Midbrain (tissue), 1 donor: ENCODE results near the gene TDRD7.

Experiments used
- DNase-seq: peaks from one replicate; lab custom pipeline; 2025; lab: John Stamatoyannopoulos, UW

TDRD7 gene

DNA sequence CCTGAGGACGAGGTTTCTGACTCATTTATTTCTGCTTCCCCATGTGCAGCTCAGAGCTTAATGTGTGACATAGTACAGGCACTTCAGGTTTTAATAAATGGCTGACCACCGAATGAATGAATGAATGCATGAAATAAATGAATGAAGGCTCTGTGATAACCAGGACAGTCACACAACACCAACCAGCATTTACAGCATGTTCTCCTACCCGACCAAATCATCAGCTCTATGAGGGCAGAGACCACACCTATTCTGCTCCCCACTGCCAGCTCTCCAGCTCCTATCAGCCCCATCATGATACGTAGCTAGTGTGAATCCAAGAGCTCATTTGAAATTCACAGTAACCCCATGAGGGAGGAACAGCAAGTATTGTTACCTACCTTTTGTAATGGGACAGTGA is 94.4 kb downstream of the TDRD7 start:
- DNase-seq, result no peak

DNA sequence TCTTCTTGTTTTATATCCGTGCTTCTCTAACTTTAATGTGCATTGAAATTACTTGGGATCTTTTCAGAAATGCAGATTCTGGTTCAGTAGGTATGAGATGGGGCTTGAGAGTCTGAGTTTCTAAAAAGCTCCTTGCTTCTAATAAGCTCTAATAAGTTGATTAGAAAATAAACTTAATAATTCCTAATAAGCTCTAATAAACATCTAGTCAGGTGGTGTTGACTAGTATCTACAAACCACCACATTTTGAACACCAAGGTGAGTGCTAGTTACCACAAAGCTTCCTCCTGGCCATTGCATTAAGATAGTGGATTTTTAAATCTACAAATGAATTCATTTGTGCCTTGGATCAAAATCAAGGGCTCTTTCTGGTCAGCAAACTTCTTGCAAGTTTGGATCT is 94.9 kb downstream of the TDRD7 start:
- no peak for DNase-seq

DNA sequence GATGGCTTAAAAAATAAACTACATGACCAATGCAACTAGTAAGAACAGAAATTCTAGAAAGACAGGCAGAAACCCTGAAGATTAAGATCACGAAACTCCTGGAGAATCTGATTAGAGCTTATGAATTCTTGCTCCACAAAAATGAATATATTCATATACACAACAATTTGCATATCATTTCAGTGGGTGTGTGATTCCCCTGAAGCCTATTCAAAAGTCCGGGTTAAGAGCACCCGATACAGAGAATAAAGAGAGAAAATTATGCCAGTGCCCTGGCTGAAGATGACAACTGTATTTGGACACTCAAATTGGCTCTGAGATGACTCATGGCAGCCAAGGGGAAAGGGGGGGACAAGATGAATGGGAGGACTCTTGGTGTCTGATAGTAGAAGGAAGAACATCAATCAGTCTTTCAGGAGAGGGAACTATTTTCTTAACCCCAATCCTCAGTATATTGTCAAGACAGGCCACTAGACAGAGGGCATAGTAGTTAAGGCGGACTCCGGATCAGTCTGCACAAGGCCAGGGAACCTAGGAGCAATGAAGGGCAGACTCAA is 95.6 kb downstream of the TDRD7 start:
- no peak for DNase-seq

DNA sequence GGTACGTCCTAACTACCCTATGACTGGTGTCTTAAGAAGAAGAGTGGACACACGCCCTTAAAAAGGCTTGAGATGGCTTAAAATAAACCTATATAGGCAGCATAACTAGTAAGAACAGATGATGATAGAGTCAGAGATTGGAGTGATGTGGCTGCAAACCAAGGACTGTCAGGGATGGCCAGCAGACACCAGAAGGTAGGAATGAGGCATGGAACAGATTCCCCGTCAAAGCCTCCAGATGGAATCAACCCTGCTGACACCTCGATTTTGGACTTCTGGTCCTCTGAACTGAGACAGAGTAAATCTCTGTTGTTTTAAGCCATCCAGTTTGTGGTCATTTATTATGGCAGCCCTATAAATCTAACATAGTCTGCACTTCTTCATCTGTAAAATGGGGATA is 97.0 kb downstream of the TDRD7 start:
- no peak for DNase-seq

DNA sequence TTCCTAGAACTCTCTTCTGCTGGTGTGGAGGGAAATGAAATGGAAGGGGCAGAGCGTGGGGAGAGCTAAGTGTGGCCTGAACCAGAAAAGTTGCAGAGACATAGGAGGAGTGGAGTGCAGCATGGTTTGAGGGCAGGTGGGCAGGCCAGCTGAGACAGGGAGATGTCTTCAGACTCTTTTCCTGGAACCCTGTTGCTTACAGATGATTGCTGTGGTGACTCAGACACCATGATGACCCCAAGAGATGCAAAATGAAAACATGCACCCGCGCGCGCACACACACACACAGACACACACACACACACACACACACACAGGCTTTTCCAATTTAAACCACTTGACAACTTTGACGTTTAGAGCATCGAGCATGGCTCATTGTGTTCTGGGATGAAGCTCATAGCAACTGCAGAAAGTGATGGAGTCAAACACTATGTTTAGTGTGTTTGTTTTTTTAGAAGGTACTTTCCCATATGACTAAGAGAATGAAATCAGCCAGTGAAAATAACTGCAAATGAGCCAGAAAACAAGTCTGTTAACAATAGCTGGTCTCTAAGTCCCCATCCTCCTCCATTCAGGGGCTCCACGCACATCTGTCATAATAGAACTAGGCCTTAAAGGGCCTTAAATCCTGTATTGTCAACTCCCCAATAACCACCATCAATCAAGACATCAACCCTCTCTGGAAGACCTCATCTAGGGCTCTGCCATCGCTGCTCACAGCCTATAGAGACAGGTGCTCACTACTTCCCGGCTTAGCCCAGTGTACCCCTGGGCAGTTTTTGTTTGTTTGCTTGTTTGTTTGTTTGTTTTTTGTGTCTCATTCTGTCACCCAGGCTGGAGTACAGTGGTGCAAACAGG is 99.1 kb downstream of the TDRD7 start:
- no peak for DNase-seq

DNA sequence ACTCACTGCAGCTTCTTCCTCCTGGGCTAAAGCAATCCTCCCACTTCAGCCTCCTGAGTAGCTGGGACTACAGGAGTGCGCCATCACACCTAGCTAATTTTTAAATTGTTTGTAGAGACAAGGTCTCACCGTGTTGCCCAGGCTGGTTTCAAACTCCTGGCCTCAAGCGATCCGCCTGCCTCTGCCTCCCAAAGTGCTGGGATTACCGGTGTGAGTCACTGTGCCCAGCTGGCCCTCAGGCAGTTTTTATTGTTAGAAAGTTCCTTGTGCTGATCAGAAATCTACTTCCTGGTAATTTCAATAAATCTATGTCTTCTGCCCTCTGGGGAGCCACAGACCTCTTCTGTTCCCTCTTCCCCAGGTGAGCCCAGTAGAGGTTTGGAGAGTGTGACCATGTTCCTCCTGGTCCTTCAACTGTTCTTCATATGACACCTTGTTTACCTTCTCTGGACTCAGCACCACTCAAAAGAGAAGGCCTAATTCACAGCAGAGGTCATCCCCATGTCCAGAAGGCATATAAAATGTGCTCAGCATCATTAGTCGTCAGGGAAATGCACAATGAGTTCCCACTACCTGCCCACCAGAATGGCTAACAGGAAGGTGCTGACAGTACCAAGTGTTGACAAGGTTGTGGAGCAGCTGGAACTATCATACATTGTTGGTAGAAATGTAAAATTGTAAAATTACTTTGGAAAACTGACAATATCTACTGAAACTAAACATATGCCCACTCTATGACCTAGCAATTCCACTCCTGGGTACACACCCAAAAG is 99.9 kb downstream of the TDRD7 start:
- no peak for DNase-seq

DNA sequence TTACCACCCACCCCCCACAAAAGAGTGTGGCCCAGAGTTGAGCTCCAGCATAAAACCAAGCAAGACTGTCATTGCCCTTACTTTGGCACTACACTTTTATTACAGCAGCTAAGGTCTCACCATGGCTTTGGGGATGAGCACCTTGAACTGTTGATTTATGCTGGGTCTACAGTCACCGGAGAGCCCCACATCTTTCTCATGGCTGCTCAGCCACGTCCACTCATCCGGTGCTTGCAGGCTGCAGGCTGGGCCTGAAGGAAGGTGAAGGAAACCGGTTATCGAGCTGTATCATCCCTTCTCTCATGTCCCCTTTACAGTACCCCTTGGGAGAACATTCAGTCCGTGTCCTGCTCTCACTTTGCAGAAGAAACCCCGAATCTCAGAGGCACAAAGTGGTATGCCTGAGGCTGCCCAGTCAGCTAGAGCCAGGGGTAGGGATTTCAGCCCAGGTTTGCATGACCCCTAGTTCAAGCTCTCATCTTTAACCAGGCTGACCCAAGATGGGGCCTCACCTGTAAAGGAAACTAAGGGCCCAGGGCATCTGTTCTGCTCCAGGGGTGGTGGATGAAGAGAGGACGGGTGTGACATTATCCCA is 101.2 kb downstream of the TDRD7 start:
- DNase-seq, result no peak

DNA sequence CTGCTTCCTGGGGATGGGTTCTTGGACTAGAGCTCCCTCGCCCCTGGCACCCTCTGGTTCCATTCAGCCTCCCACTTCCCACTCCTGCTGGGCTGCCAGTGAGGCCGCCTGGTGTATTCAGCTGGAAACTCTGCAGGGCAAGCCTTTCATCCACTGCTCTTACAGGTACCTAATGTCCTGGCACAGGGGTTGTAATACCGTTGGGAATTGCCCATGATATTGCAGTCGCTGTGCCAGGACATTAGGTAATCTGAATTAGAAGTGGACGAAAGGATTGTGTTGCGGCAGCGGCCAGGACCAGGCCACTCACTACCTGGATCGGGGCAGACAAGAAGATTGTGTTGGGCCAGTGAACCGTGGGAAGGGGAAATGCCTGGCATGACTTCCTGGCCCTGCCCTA is 102.6 kb downstream of the TDRD7 start:
- DNase-seq, result no peak

DNA sequence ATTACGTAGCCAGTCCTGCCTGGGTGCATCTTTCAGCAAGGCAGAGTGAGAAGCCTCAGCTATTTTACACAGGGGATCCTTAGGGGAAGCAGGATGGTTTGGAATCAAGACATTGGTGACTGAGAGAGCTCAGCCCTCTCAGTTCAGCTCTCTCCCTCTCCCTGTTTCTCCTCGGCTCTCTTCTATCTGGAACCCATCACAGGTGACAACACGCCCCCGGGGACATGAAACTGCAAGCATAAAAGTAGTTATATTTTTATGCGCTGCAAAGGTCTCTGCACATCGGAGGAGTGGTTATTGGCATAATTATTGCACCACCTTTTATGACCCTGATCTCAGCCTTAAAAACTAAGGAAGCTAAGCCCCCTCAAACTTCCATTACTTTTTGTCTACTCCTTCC is 103.8 kb downstream of the TDRD7 start:
- no peak for DNase-seq

DNA sequence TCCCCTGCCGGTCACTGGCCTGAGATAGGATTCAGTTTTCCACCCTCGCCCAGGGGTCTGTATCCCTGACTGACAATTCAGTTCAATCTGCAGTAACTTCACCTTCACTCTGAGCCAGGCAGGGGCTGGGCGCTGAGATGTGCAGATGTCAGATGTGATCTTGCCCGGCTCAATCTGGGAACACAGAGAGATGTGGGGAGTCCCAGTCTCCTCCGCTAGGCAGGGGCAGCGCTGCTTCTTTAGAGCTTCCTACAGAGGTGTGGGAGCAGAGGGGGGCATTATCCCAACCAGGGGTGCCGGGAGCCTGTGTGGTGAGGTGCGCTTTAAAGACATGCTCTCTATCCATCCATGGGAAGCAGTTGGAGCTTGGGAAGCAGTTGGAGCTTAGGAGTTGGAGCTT is 104.2 kb downstream of the TDRD7 start:
- DNase-seq, result no peak

DNA sequence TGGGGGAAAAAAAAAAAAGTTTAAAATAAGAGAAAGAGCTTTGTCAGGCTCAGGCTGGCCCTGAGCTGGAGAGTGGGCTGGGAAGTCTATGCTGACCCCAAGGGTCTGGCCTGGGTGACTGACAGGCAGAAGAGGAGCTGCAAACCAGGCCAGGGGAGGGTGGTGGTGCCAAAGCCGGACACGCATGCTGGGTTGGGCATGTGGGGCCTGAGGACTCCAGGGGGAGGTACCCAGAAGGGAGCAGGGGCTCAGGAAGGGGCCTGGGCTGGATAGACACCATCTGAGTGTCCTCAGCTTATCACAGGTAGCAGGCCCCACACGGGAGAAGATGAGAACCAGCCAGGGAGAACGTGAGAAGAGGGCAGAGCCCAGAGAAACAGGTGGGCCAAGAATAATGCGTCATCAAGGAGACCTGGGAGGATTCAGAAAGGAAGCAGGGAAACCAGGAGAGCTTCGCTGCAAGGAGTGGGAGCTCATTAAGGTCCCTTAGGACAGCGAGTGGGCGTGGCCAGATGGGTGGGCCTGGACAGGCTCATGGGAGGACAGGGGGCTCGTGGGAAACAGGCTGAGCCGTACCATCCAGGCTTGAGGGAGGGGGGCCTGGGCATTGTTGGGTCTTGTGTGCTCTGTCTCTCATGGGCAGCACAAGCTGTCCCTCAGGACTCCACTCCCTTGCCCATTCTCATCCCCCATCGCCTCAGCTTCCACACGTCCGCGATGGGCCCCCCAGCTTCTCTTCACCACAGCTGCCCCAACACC is 105.6 kb downstream of the TDRD7 start:
- no peak for DNase-seq

DNA sequence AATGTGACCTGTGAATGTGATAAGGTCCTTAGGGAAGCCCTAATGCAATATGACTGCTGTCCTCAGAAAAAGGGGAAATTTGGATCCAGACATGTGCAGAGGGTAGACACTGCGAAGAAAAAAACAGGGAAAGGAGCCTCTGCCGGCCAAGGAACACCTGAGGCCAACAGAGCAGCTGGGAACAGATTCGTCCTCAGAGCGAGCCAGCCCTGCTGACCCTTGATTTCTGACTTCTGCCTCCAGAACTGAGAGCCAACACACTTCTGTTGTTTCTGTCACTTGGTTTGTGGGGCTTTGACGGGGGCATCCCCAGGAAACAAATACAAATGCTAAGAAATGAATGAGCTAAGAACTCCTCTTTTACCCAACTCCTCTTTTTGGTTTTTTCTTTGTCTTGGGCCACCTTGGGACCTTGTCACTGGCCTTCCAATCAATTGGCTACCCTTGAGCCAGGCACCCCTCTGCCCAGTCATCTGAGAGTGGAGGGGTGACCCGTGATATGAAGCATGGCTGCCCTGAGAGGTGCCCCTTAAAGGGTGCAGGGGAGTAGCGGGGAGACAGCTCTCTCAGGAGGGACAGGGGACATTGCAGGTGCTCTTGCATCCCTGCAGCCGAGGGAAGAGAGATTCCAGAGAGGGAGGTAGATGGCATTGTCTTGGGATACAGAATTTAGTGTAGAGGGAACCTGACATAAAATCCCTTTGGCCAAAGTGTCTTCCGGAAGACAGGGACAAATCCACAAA is 106.4 kb downstream of the TDRD7 start:
- DNase-seq, result no peak

DNA sequence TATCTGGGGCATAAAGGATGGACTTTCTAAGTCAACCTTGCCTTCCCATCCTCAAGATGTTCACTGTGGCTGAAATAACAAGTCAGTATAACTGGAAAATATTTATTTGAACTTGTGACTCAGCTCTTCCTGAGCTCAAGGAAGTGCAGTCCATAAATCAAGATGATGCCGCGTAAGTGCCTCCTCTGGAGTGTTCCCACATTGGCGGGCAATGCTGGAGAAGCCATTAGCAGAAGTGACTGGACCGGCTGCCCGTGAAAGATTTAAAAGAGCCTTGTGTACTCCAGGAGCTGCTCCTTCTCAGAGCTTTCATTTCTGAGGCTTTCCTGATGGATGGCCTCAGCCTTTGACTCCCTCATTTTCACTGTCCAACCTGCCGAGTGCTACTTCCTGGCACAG is 107.0 kb downstream of the TDRD7 start:
- no peak for DNase-seq

DNA sequence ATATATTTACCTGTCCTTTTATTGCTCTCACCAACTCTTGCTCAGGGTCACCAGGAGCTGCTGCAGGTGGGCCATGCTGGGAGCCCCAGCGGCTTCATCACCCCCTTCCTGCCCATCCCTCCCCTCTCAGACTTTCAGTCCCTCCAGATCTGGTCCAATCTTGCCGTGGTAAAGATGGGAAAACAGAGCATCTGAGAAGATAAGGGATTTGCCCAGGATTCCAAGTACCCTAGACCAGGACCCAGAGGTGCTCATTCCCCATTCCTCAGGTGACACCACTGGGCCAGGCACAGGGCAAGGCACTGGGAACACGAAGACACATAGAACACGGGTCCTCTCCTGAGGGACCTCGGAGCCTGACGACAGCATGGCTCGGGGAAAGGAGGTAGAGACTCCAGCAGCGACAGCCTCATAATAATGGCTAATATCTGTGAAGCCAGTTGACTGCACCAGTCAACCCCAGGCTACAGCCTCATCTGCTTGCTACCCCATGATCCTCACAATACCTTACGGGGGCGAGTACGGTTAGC is 107.6 kb downstream of the TDRD7 start:
- DNase-seq, result no peak

DNA sequence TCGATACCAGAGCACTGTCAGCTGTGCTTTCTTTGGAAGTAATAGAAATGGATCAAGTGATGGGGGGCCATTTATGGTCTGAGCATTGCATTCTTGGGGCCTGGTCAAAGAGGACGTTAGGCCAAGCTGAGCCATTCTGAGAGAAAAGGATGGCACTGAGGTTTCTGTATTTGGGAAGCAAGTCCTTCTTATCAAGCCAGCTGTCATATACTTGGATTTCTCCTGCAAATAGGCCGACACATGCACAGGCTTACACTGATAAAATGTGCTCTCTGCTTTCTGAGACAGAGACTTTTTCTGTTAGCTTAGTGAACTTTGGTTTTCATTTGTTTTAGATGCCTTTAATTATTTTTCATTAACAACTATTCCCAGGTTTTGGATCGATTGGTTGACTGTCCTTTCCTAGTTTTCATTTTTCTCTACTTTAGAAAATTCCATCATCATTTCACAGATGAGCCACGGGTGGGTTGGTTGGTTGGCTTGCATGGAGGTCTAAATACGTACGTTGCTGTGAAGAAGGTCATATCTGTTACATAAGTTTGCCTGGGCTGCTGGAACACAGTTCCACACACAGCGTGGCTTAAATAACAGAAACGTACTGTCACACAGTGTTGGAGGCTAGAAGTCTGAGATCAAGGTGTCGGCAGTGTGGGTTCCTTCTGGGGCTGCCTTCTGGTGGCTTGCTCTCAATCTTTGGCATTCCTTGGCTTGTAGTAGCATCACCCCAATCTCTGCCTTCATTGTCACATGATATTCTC is 109.9 kb downstream of the TDRD7 start:
- DNase-seq, result no peak

DNA sequence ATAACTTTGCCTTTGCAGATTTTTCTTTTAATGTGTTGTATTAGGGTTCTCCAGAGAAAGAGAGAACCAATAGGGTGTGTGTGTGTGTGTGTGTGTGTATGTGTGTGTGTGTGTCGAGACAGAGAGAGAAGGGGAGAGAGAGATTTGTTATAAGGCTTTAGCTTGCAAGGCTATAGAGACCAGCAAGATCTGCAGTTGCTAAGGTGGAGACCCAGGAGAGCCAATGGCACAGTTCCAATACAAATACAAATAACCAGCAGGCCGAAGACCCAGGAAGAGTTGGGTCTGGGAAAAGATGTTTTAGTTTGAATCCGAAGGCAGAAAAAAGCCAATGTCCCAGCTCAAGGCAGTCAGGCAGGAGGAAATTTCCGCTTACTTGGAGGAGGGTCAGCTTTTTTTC is 112.5 kb downstream of the TDRD7 start:
- DNase-seq, result no peak

DNA sequence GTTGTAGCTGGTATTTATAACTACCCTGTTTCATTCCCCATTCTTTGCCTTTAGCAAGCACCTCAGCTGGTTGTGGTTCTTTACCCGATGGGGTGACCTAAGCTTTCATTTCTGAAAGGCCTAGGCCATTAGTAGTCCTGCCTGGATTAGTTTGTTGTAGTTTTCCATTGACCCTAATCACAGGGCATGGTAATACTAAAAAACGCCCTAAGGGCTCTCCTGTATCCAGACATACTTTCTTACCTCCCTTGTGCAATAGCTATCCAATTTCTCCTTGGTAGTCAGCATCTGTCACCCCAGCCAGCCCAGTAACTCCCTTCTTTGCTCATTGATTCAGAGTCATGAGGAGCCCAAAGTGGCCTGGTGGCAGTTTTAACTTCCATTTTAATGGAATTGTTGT is 113.6 kb downstream of the TDRD7 start:
- DNase-seq, result no peak

DNA sequence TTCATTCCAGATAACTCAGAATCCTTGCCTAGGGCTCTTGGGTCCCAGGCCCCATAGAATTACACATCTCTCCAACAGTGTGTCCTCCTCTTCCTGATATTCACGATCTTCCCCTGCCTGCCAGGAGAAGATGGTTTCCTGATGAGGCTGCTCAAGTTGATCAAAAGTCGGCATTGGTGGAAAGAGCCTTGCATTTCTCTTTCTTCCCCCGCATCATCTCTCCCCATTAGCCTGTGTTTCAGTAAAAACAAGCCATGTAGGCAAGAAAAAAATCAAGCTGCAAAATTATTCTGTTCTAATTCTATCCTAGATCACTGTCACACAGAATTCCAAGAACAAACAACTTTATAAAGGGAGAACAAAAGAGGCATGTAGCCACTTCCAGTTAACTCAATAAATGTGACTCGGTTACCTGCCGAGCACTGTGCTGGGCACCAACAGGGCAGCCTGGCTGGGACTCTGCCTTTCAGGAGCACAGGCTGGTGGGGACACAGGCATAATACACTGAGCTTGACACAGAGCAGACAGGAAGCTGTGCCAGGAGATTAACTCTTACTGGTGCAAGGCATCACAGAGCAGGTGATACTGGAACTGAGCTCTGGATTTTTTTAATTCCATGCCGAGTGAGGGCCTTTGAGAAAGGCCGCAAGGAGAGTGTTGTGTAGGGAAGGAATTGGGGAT is 115.1 kb downstream of the TDRD7 start:
- DNase-seq, result no peak

DNA sequence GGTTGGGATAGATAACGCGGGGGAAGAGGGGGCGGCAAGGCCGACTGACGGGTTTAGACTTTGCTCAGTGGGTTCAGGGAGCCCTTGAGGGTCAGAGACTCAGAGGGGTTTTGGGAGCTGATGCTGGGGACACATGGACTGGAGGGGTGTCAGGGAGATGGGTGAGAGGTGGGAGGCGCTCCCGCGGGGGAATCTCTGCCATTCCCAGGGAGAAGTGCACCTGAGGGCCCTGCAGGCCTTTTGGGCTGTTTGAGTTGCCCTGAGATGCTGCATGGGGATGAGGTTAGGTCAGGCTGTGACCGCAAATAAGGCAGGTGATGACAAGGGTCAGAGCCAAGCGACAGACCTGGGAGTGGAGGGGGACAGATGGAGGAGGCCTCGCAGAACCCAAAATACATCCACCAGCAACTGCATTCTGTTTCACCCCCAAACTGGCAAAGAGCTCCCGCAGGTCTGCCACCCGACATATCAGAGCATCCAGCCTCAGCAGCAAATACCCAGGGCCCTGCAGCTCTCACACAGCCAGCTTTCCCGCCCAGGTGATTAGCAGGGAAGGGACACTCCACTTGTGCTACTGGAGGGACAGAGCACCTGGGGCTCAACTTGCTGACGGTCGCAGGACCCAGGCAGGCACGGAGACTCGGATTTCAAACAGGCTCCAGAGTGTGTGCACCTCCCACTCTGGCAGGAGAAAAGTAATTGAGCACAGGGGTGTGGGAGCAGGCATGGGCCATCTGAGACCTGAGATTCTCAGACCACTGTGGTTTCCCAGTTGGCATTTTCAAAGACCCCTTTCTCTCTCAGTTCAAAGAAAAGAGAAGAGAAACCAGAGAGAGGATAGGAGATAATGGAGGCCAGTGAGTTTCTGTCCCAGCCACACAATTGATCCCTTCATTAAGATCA is 116.0 kb downstream of the TDRD7 start:
- no peak for DNase-seq
